DND-41 (cell line): ENCODE measurements around the gene ARSA.

Source experiments
- ATAC-seq: fragments of 200-7000 bp; cut with Tn5 transposase; 3 replicates; pipeline ENCODE4 v1.9.1; 2021; ENCODE audit warnings: low read depth; ENCODE audit not compliant: insufficient read depth
- DNase-seq: peaks from one replicate; pipeline ENCODE4 v3.0.0-alpha.2; 2020
- H2AFZ ChIP-seq: 2 replicates; pipeline ENCODE4 v1.6.0; 2012; ENCODE audit warnings: low read depth, low read length
- H3K27ac ChIP-seq: 2 replicates; pipeline ENCODE4 v1.5.1; 2012; ENCODE audit warnings: low read length, inconsistent platforms
- H3K27me3 ChIP-seq: fragments of 200-600 bp; sonication (generic); 2 replicates; pipeline ENCODE4 v1.6.0; 2012; ENCODE audit warnings: low read length, mild to moderate bottlenecking, inconsistent platforms; ENCODE audit not compliant: insufficient read depth, poor library complexity
- H3K36me3 ChIP-seq: 2 replicates; pipeline ENCODE4 v1.5.1; 2012; ENCODE audit warnings: low read length, inconsistent platforms; ENCODE audit not compliant: insufficient read depth
- H3K4me1 ChIP-seq: 2 replicates; pipeline ENCODE4 v1.5.1; 2012; ENCODE audit warnings: mild to moderate bottlenecking, low read length; ENCODE audit not compliant: insufficient read depth
- H3K4me2 ChIP-seq: 2 replicates; pipeline ENCODE4 v1.6.0; 2012; ENCODE audit warnings: mild to moderate bottlenecking, moderate library complexity, low read length, inconsistent platforms; ENCODE audit not compliant: insufficient read depth
- H3K4me3 ChIP-seq, 2 experiments: fragments of 200-600 bp in 1 of 2; shearing (Covaris generic) in 1 of 2; 2 replicates each; pipeline ENCODE4 v1.5.1; 2012 to 2016; ENCODE audit warnings: inconsistent platforms in 2 of 2, low read length in 2 of 2, mild to moderate bottlenecking in 2 of 2, low read depth in 1 of 2, moderate library complexity in 1 of 2
- H3K79me2 ChIP-seq: 2 replicates; pipeline ENCODE4 v1.6.0; 2012; ENCODE audit warnings: low read length, inconsistent platforms; ENCODE audit not compliant: insufficient read depth
- H3K9ac ChIP-seq: 2 replicates; pipeline ENCODE4 v1.6.0; 2012; ENCODE audit warnings: low read depth, mild to moderate bottlenecking, inconsistent platforms, low read length, moderate library complexity
- H3K9me3 ChIP-seq: 2 replicates; pipeline ENCODE4 v1.5.1; 2012; ENCODE audit warnings: low read length, moderate library complexity, mild to moderate bottlenecking, inconsistent platforms; ENCODE audit not compliant: insufficient read depth, severe bottlenecking
- H4K20me1 ChIP-seq: 2 replicates; pipeline ENCODE4 v1.6.0; 2012; ENCODE audit warnings: low read length; ENCODE audit not compliant: insufficient read depth
- EZH2 ChIP-seq: IDR thresholded peaks from 3 replicates; pipeline ENCODE4 v1.6.1; 2012; ENCODE audit warnings: borderline replicate concordance, low read depth, mild to moderate bottlenecking, moderate library complexity, low read length, inconsistent platforms; ENCODE audit not compliant: severe bottlenecking
- TF ChIP-seq, protein P1 (sequence below): IDR thresholded peaks from 2 replicates; pipeline ENCODE4 v1.5.1; 2012; ENCODE audit warnings: borderline replicate concordance, low read length, moderate library complexity, mild to moderate bottlenecking; ENCODE audit not compliant: poor library complexity, severe bottlenecking; ENCODE audit errors: extremely low read depth

ARSA gene

DNA sequence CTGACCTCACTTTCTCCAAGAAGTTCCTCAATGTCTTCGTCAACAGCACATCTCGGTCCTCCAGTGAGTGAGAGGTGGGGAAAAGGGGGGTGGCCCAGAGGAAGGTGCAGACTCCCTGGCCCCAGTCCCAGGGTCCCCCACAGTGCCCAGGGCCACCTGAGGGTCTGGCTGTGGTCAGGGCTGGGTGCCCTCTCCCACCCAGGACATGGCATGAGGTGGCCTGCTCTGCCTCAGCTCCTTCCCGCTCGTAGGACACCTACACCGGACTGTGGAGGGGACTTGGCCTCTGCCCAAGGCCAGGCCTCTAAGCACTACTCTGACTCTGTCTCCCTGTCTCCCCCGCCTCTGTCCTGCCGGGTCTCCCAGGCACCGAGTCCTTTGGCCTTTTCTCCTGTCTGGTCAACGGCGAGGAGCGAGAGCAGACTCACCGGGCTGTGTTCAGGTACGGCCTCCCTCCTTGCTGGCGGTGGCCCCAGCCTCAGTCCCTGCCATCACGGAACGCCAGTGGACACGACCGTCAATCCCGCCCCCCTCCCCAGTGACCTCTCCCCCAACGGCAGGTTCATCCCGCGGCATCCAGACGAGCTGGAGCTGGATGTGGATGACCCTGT is 22.8 kb downstream of the ARSA start:
- DNase-seq (no peak), ATAC-seq (no peak)
- H3K79me2 ChIP-seq: no peaks in the 10 kb centered on the region

DNA sequence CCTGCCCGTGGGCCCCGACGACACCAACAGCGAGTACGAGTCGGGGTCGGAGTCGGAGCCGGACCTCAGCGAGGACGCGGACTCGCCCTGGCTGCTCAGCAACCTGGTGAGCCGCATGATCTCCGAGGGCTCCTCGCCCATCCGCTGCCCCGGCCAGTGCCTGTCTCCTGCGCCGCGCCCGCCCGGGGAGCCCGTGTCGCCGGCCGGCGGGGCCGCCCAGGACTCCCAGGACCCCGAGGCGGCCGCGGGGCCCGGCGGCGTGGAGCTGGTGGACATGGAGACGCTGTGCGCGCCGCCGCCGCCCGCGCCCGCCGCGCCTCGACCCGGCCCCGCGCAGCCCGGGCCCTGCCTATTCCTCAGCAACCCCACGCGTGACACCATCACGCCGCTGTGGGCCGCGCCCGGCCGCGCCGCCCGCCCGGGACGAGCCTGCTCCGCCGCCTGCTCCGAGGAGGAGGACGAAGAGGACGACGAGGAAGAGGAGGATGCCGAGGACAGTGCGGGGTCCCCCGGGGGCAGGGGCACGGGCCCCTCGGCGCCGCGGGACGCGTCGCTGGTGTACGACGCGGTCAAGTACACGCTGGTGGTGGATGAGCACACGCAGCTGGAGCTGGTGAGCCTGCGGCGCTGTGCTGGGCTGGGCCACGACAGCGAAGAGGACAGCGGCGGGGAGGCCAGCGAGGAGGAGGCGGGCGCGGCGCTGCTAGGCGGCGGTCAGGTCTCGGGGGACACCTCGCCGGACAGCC is 23.5 kb downstream of the ARSA start:
- no peak for TF ChIP-seq EZH2
- TF ChIP-seq, protein P1, sequence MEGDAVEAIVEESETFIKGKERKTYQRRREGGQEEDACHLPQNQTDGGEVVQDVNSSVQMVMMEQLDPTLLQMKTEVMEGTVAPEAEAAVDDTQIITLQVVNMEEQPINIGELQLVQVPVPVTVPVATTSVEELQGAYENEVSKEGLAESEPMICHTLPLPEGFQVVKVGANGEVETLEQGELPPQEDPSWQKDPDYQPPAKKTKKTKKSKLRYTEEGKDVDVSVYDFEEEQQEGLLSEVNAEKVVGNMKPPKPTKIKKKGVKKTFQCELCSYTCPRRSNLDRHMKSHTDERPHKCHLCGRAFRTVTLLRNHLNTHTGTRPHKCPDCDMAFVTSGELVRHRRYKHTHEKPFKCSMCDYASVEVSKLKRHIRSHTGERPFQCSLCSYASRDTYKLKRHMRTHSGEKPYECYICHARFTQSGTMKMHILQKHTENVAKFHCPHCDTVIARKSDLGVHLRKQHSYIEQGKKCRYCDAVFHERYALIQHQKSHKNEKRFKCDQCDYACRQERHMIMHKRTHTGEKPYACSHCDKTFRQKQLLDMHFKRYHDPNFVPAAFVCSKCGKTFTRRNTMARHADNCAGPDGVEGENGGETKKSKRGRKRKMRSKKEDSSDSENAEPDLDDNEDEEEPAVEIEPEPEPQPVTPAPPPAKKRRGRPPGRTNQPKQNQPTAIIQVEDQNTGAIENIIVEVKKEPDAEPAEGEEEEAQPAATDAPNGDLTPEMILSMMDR: no peak
- Histone ChIP-seq H3K36me3 (no peaks in the 10 kb centered on the region), H3K27me3 (no peaks in the 10 kb centered on the region), H3K79me2 (no peaks in the 10 kb centered on the region), H3K9me3 (no peaks in the 10 kb centered on the region), H3K4me3 (no peak overlapping the region), H2AFZ (no peak overlapping the region), H3K9ac (no peak overlapping the region), H4K20me1 (no peaks in the 10 kb centered on the region; the same call in 1 of the 2 replicates), H3K27ac (no peak overlapping the region), H3K4me2 (no peak overlapping the region), H3K4me1 (no peaks in the 10 kb centered on the region)
- ATAC-seq: no peak
- no peak for DNase-seq

More for the DNA sequence above, 22.8 kb downstream of the ARSA start:
- Histone ChIP-seq H3K9me3 (no peaks in the 10 kb centered on the region), H3K4me3 (no peak overlapping the region), H3K36me3 (no peaks in the 10 kb centered on the region), H3K4me2 (no peak overlapping the region), H3K9ac (no peak overlapping the region), H4K20me1 (no peaks in the 10 kb centered on the region; the same call in 1 of the 2 replicates), H3K27ac (no peak overlapping the region), H2AFZ (no peak overlapping the region), H3K27me3 (no peaks in the 10 kb centered on the region), H3K4me1 (no peaks in the 10 kb centered on the region)
- no peak for TF ChIP-seq EZH2
- TF ChIP-seq, protein P1: no peak

DNA sequence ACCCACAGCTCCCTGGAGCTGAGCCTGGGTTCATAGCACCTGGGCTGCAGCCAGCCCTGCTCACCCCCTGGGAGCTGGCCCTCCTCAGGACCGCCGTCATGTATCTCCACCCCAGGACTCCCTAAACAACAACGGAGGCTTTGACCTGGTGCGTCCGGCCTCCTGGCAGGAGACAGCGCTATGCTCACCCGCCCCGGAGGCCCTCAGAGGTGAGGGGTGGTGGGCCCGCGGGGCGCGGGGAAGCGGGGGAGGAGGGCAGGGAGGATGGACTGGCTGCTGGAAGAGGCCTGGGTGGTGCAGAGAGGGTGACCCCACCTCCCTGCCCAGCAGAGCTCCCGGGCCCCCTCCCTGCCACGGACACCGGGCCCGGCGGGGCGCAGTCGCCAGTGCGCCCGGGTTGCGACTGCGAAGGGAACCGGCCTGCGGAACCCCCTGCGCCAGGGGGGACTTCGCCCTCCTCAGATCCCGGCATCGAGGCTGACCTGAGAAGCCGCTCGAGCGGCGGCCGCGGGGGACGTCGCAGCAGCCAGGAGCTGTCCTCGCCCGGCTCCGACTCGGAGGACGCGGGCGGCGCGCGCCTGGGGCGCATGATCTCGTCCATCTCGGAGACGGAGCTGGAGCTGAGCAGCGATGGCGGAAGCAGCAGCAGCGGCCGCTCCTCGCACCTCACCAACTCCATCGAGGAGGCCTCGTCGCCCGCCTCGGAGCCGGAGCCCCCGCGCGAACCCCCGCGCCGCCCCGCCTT is 24.3 kb downstream of the ARSA start:
- Histone ChIP-seq H3K27me3 (no peaks in the 10 kb centered on the region), H3K79me2 (no peaks in the 10 kb centered on the region), H3K9me3 (no peaks in the 10 kb centered on the region), H4K20me1 (no peaks in the 10 kb centered on the region; the same call in 1 of the 2 replicates), H3K4me3 (no peak overlapping the region), H3K9ac (no peak overlapping the region), H3K36me3 (no peaks in the 10 kb centered on the region), H3K27ac (no peak overlapping the region), H3K4me2 (no peak overlapping the region), H2AFZ (no peak overlapping the region), H3K4me1 (no peaks in the 10 kb centered on the region)
- ATAC-seq: no peak
- no peak for DNase-seq
- TF ChIP-seq EZH2: no peak
- TF ChIP-seq, protein P1: no peak
